ENCODE results near the gene STYXL1.
A peak's percentile ranks its signal among the peaks of the same experiment; 100 is the strongest.
"Not testable (repeated sequence)": the region's sequence is repeated elsewhere in the genome, so short reads cannot be mapped to it uniquely, and the experiment has no call there.

Gene STYXL1

DNA sequence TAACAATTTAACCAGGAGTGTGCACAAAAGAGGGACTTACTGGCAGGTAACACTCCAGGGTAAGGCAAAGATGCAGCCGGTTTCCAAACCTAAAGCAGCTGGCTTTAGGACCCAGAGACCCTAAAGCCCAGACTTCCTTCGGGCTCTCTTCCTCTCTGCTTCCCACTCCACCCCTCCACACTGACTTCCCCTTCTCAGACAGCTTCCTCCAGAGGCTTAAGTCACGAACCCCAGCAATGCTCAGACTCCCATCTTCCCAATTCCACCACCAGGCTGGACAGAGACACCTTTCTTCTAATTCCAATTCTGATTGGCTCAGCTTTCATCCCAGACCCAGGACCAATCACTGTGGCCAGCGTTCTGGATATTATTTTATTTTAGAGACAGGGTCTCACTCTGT, 24.8 kb downstream of the STYXL1 start:
- DNase-seq, result no peak

DNA sequence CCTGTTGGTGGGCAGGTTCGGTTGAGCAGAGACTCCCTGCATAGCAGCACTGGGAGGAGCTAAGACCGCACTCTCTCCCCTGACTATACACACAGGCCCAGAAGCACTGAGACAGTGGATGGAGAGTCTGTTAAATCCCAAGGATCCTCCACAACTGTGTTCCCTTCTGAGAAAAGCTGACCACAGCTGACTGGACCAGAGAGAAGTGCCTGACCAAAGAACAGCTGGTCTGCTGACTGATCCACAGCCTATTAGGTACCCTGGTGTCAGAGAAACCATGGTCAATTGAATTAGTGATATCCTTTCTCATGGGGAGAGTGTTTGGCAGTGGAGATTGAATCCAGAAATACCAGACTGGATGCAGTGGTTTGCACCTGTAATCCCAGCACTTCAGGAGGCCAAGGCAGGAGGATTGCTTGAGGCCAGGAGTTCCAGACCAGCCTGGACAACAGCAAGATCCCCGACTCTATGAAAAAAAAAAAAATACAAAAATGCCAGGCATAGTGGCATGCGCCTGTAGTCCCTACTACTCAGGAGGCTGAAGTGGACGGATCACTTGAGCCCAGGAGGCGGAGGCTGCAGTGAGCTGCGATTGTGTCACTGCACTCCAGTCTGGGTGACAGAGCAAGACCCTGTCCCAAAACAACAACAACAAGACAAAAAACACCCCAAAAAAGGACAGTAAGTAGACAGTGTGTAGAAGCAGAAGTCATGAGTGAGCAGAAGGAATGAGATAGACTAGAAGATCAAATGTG, 25.6 kb downstream of the STYXL1 start:
- no peak for DNase-seq

DNA sequence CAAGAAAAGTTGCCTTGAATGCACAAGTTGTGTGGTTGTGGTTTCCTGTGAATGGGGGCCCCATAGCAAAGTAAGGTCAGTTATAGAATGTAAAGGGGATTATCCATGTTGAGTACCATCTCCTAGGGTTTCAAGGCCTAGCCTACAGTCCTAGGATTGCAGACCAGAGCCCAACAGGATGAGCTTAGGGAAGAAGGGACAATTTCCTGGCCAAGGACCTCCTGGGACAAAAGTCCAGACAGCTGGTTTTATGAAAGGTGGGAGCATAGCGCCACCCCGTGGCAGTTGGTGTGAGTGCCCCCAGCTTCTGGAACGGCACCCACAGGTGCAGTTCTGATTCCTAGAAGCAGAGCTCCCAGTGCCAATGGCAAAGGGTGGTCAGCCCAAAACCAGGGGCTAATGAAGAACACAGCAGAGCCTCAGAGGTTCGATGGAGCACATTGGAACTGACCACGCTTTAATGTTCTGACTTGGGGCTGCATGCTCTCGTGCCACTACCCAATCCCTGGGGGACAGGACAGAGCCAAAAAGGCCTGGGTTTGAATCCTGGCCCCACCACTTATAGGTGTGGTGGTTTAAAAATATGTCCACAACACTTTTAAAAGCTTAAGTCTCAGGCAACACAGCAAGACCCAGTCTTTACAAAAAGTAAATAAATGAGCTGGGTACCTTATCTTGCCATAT, 27.6 kb downstream of the STYXL1 start:
- DNase-seq, result peak; percentile 41 to 74 (median 60)

DNA sequence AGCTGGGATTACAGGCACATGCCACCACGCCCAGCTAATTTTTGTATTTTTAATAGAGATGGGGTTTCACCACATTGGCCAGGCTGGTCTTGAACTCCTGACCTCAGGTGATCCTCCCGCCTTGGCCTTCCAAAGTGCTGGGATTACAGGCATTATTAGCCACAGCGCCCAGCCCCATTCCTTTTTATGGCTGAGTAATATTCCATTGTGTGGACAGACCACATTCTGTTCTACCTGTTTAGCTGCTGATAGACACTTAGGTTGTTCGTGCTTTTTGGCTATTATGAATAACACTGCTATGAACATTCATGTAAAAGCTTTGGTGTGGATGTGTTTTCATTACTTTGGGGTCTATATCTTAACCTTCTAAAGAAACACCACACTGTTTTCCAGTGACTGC, 29.3 kb downstream of the STYXL1 start:
- not testable (repeated sequence) for DNase-seq

DNA sequence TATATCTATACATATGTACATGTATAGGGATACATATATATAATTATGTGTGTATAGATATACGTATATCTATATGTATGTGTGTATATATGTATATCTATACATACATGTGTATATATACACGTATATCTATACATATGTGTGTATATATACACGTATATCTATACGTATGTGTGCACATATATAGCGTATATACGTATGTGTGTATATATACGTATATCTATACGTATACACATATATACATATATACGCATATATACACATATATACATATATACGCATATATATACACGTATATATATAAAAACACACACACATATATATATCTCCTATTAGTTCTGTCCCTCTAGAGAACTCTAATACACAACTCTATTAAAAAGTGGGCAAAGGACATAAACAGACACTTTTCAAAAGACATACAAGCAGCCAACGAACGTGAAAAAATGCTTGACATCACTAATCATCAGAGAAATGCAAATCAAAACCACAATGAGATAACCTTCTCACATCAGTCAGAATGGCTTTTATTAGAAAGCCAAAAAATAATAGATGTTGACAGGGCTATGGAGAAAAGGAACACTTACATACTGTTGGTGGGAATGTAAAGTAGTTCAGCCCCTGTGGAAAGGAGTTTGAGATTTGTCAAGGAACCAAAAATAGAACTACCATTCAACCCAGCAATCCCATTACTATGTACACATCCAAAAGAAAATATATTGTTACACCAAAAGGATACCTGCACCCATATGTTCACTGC, 31.4 kb downstream of the STYXL1 start:
- no peak for DNase-seq

DNA sequence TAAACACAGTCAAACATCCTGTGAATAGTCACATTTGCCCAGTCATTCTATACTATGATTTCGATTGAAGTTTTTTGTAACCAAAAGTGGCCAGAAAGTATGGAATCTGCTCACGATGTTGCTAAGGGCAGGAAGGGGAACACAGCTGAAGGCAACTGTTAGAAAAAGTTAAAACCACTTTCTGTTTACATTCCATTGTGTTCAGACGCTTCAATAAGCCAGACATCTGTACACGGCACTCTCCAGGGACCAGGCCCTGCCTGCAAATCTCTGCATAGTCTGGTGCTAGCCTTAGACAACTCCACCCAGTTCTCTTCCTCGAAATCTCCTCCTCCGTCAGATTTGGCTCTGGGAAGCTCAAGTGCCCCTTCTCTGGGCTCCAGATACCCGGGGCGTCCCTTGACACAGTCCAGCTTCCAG, 36.3 kb downstream of the STYXL1 start:
- DNase-seq, result no peak

DNA sequence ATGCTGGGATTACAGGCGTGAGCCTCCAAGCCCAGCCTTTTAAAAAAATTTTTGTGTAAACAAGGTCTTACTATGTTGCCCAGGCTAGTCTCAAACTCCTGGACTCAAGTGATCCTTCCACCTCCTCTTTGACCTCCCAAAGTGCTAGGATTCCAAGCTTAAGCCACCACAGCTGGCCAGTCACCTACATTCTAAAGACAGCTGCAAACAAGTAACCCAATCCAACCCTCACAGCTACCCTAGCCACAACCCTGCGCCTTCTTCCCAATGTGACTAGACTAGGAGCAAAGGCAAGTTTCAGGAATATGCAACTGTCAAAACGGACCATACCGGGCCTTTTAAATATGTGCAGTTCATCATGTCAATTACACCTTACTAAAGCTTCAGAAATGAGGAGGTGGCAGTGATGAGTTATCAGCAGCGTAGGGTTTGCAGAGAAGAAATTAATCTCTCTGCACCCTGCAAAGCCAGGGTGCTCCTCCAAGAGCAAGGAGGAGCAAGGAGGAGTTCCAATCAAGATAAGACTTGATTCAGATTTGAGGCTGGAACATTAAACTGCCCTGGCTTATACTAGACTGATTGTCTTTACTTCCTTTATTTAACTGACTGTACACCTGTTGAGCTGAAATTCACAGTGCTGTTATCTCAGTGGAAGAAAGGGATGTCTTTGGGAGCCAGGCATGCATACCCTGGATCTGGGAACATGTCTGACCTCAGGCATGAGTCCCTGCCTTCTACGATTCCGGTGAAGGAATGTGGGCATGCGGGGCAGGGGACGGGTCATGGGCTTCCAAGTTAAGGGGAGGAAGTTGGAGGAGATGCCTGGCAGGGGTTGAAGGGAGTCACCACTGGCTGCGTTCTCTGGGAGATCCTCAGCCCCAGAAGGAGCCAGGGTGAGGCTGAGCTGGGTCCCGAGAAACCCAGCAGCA, 37.9 kb downstream of the STYXL1 start:
- no peak for DNase-seq

DNA sequence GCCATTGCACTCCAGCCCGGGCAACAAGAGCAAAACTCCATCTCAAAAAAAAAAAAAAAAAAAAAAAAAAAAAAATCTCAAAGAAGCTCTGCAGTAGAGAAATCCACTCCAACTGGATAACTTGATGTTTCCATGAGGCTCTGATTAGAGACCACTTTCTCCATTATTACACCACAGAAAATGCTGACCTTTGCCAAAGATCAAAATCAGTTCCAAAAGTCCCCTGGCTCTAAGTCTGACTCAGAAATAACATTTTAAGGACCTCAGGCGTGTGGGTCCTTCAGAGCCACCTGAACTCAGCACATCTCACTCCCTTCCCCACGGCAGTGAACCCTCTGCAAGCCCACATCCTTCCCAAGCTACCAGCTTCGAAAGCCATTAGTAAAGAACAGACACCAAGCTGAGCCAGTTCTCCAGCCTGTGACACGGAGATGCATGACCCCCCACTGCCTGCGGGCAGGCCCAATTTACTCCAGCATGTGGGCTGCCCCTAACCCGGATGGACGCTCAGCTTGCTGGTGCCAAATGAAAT, 39.6 kb downstream of the STYXL1 start:
- DNase-seq, result peak in 1 of 5 experiments; percentile 78

DNA sequence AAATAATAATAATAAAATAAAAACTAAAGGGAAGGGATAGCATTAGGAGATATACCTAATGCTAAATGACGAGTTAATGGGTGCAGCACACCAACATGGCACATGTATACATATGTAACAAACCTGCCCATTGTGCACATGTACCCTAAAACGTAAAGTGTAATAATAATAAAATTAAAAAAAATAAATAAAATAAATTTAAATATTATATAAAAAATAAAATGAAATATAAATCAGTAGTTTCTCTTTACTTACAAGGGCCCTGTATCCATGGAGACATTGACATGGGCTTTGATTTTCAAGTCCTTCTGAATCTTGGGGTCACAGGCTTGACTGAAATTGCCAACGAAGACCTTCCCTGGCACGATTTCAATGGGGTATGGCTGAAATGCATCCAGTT, 42.8 kb downstream of the STYXL1 start:
- not testable (repeated sequence) for DNase-seq

DNA sequence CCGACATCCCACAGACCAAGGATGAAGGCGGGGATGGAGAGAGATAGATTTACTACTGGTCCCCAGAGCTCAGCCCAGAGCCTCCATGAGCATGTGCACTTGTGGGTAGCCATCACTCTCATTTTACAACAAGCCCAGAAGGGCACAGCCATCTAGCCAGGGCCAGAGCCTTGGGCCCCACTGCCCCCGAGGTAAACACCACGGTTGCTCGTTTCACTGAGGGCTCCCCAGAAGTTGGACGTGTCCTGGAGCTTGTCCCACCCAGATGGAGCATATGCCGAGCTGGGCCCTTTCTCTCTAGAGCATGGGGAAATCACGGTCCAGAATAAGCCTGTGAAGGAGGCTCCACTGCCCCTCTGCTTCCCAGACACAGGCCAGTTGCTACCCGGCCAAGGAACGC, 44.4 kb downstream of the STYXL1 start:
- no peak for DNase-seq

DNA sequence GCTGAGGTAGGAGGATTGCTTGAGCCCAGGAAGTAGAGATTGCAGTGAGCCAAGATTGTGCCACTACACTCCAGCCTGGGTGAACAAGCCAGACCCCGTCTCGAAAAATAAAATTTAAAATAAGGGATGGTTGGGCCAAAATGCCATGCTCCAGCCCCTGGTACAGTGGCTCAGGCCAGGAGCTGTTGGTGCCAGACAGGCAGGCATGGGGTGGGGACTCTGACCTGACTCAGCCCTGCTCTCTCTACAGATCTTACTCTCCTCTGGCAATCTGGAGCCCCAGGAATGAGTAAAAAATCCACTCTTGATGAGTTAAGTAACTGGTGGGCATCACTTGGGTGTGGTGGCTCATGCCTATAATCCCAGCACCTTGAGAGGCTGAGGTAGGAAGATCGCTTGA, 45.0 kb downstream of the STYXL1 start:
- DNase-seq, result no peak

DNA sequence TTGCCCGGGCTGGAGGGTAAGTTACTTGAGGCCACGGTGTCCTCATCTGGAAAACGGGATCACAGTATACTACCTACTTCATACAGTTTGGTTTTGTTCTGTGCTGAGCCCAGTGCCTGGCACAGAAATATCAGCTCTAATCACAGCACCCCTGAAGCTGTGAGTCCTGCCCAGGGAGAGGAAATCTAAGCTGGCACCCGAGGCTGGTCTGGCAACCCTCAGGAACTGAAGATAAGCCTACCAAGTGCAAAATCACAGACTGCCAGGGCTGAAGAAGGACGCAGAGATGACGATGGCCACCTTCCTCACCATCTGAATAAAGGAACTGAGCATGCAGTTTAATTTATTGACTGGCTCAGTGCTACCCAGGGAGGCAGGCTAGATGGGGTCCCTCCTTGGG, 45.7 kb downstream of the STYXL1 start:
- no peak for DNase-seq

DNA sequence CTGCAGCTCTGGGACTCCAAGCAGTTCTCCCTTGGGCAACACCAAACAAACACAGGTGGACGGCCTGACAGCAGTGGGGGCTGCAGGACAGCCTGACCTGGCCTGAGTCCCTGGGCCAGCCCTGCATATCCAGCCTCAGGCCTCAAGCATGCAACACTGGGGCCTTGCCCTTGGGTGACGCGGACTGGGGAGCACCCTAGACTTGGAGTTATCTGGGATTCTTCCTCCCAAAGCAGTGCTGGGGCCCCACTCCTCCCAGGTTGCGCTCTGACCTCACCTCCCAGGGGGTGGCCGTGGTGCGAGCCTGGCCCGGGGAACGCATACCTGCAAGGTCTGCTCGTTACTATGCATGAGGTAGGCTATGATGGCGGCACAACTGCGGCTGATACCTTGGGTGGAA, 47.2 kb downstream of the STYXL1 start:
- no peak for DNase-seq

DNA sequence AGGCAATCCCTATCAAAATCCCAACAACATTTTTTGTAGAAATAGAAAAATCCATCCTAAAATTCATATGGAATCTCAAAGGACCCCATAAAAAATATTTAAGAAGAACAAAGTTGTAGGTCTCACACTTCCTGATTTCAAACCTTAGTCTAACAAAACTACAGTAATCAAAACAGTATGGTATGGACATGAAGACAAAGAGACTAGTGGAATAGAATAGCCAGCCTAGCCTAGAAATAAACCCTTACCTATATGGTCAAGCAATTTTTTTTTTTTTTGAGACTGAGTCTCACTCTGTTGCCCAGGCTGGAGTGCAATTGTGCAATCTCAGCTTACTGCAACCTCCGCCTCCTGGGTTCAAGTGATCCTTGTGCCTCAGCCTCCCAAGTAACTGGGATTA, 49.8 kb downstream of the STYXL1 start:
- no peak for DNase-seq

DNA sequence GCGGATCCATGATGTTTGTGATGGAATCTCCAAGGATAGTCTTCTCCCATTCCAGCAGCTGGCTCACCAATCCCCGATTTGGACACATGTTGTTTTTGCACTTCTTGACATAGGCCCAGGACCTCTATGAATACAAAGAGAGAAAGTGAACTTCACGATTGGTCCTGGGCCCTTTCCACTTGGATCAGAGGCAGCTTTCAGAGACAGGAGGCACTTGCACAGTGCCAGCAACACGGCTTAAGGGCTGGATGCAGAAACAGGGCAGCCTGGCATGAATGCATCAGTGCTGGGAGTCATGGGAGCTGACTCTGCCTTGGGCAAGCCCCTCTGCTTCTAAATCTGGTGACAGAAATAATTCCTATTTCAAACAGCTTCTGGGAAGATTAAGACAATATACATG, 51.3 kb downstream of the STYXL1 start:
- no peak for DNase-seq

DNA sequence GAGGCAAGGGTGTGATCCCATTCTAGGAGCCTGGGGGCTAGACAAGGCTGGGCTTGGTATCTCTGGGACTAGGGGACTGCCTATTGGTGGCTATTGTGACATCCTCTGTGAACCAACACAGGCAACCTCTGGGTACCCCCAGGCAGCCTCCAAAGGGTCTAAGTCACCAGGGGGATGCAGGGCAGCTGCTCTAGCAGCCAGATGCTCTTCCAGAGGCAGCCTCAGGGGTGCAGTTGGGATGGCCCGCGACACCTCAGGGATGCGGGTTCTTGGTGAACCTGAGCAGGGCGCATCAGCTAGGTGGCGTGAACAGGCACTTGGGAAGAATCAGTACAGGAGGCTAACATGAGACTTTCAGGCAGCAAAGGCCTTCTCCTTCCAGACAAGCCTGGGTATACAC, 51.8 kb downstream of the STYXL1 start:
- no peak for DNase-seq

DNA sequence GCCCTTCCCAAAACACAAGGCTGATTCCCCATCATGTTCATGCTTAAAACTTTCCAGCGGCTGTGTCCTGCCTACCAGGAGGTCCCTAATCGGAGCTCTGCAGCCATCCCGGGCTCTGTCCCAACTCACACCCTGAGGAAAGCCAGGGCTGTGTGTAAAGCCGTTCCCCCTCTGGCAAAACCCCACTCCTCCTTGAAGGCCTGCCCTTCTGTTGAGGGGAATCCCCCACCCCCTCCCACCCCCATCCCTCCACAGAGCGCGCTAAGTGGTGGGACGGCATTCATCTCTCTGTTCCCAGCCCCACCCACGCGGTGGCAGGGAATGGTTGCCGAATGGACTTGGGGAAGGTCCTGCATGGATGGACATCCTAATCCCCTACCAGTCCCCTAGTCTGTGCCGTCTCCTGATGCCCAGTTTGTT, 52.7 kb downstream of the STYXL1 start:
- no peak for DNase-seq

DNA sequence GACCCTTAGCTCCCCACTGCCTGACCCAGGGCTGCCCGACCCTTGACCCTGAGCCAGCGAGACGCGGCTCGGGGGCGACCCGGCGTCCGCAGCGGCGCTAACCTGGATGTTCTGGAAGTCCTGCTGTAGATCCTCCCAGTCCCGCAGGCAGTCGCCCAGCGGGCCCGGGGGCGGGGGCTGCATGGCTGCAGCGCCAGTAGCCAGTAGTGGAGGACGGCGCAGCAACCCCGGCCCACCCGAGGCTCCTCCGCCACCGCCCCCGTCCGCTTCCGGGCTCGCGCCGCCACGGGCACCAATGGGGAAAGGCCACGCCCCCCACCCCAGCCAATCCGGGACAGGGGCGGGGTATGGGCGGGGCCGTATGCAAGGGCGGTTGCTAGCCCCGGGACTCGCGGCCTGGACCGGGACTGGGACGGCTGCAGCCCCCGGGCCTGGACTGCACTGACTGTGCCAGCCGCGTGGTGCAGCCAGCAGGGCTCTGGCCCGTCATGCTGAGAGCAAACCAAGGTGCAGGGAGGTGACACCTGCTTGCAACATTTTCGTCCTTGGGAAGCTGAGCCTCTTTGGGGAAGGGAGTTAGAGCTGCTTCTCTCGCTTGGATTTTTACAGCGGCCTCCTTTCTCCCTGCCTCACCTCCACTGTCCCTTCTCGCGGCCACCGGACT, 53.3 kb downstream of the STYXL1 start, which contains the start of gene TMEM120A:
TSS of gene TMEM120A (minus strand) at position 208 of the 664 bp plus-strand sequence. CDS start at position 183, 25 bp downstream.
- DNase-seq, result peak; percentile 86 to 96 (median 92)

DNA sequence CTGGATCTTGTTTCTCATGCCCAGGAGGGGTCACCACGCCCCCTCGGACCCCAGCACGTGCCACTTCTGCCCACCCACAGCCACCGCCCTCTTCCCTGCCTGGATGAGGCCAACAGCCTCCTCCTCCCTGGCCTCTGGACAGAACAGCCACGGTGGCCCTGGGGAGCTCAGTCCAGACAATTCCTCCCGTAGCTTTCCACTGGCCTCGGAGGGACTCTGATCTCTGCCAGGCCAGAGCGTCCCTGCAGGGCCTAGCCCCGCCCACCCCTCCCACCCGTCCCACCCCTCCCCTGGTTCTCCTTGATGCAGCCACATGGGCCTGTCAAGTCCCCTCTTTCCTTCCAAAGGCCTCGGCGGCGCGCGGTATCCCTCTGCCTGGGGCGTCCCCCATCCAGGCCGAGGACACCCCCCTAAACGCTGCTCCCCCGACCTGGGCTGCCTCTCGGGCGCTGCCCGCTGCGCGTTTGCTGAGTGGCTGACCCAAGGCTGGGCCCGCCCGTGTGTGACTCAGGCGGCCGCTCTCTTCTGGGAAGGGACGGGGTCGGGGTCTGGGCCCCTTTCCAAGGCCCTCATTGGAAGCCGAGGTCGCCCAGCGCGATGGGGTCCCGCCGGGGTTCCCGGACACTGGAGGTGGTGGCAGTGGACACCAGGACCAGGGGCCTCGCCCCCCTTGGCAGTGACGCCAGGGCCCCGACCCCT, 54.0 kb downstream of the STYXL1 start:
- peak in 1 of 5 experiments; percentile 33 for DNase-seq

DNA sequence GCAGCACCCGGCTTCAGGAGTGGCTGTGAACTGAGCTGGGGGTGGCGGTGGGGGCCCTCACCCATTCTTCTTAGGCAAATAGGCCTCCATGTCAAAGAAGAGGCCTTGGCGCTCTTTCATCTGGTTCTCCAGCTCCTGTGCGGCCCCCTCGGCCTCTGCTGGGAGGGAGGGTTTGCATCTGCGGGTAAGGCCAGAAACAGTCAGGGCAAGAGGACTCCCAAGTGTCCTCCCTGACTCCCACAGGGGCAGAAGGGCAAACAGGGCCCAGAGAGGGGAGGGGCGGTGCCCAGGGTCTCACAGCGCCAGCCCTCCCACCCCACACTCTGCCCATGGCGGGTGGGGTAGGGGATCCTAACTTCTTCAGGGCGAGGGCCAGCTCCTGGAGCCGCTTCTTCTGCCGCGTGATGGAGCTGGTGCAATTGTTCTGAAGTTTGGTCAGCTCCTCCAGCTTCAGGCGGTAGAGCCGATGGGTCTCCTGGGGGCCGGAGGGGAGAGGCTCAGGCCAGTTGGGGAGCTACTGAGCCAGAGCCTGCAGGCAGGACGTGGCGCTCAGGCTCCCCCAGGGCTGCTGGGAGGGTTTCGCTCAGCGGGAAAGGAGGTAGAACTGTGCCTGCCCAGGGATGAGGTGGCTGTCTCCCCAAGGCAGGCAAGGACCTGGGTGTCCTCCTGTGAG, 55.6 kb downstream of the STYXL1 start:
- no peak for DNase-seq
